ENCODE results near the gene CDK14. TPM values are rescaled to one million over a fixed set of nuclear protein-coding genes. Genes with fewer than 3 reads are reported as not detected.

The CDK14 gene
- polyA plus RNA-seq, 1 donor from 2014 or later, result 25.1 TPM

GRCh38 chr7:90604383-90604782 lies 8.3 kb downstream of the CDK14 start (continued):
- TF ChIP-seq CTCF (IDR thresholded peaks at IDR 0.05; ENCODE audit: poor library complexity, severe bottlenecking), result no peak
- no peak for TF ChIP-seq MXI1 (conservative IDR thresholded peaks at IDR 0.05; ENCODE audit: poor library complexity, severe bottlenecking)

DNA sequence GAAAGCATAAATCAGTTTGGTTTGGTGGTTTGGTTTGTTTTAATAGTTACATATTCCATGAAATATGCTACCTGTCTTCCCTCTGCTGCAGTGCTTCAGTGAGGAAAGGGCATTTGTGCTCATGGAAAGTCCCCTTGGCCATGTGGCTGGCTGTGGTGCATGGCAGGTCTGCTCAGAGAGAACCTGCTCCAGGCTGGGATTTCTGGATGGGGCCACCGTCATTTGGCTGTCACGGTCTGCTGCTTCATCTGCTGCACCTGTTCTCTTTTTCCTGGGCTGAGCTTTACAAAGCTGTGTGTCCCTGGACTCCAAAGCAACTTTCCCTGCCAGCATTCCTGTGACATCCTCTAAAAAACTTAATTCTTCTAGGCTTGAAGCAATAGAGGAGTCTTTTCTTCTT lies 8.9 kb downstream of the CDK14 start:
- Histone ChIP-seq H3K36me3 (ENCODE audit: insufficient read depth, low read length) (no peaks in the 10 kb centered on the region), H3K27ac (ENCODE audit: low read length) (no peak overlapping the region), H3K9me3 (ENCODE audit: low read length) (no peaks in the 10 kb centered on the region), H3K9me2 (ENCODE audit: insufficient read depth, low read length) (no peaks in the 10 kb centered on the region), H2AFZ (ENCODE audit: low read depth, low read length) (no peak overlapping the region), H3K79me2 (replicated peaks; ENCODE audit: insufficient read depth, low read length) (peaks cover 37% of the 10 kb centered on the region), H3K4me2 (ENCODE audit: low read length) (no peak overlapping the region), H3K9ac (ENCODE audit: low read length) (no peak overlapping the region), H4K20me1 (ENCODE audit: insufficient read depth) (no peaks in the 10 kb centered on the region), H3K4me3 (ENCODE audit: low read length) (no peak overlapping the region), H3K27me3 (ENCODE audit: insufficient read depth, low read depth, low read length) (no peaks in the 10 kb centered on the region), H3F3A (ENCODE audit: insufficient read depth, low read length, poor library complexity, severe bottlenecking) (no peaks in the 10 kb centered on the region)
- TF ChIP-seq POLR2AphosphoS5 (IDR thresholded peaks at IDR 0.05) (no peak), TAF1 (IDR thresholded peaks at IDR 0.05; ENCODE audit: low read depth) (no peak), CTCF (IDR thresholded peaks at IDR 0.05; ENCODE audit: poor library complexity, severe bottlenecking) (no peak), EZH2 (IDR thresholded peaks at IDR 0.05; ENCODE audit: borderline replicate concordance, insufficient read depth, low read length, poor library complexity, severe bottlenecking) (no peak), EP300 (conservative IDR thresholded peaks at IDR 0.05; ENCODE audit: poor library complexity, severe bottlenecking) (no peak), SMC3 (conservative IDR thresholded peaks at IDR 0.05; ENCODE audit: poor library complexity) (no peak), REST (IDR thresholded peaks at IDR 0.05; ENCODE audit: borderline replicate concordance) (no peak), MXI1 (conservative IDR thresholded peaks at IDR 0.05; ENCODE audit: poor library complexity, severe bottlenecking) (no peak), RAD21 (conservative IDR thresholded peaks at IDR 0.05) (no peak)

DNA sequence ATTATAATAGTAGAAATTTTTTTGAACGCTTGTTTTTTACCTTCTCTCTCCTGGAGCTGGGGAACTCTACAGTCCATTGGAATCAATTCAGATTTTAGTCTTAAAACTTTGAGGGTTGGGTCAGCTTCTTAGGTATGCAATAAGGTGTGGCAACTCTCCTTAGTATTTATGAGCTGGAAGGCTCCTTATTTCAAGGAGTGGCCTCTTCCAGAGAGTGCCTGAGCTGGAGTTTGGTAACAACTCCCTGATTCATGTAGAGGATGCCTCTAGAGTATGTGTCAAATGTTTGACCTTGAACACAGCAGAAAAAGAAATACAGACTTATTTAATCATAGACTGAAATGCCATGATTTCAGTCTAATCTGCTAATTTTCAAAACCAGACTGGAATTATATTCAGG lies 11.1 kb downstream of the CDK14 start:
- H4K20me1 ChIP-seq (ENCODE audit: insufficient read depth), result no peaks in the 10 kb centered on the region
- H3K4me2 ChIP-seq (ENCODE audit: low read length), result no peak overlapping the region
- H3K36me3 ChIP-seq (ENCODE audit: insufficient read depth, low read length), result no peaks in the 10 kb centered on the region

More for the DNA sequence above, 11.1 kb downstream of the CDK14 start:
- no peaks in the 10 kb centered on the region for H3K9me3 ChIP-seq (ENCODE audit: low read length)
- H3K27me3 ChIP-seq (ENCODE audit: insufficient read depth, low read depth, low read length), result no peaks in the 10 kb centered on the region
- H3K9ac ChIP-seq (ENCODE audit: low read length), result no peak overlapping the region
- TF ChIP-seq TAF1 (IDR thresholded peaks at IDR 0.05; ENCODE audit: low read depth) (no peak), EZH2 (IDR thresholded peaks at IDR 0.05; ENCODE audit: borderline replicate concordance, insufficient read depth, low read length, poor library complexity, severe bottlenecking) (no peak), REST (IDR thresholded peaks at IDR 0.05; ENCODE audit: borderline replicate concordance) (no peak), CTCF (IDR thresholded peaks at IDR 0.05; ENCODE audit: poor library complexity, severe bottlenecking) (no peak), POLR2AphosphoS5 (IDR thresholded peaks at IDR 0.05) (no peak), EP300 (conservative IDR thresholded peaks at IDR 0.05; ENCODE audit: poor library complexity, severe bottlenecking) (no peak), SMC3 (conservative IDR thresholded peaks at IDR 0.05; ENCODE audit: poor library complexity) (no peak), RAD21 (conservative IDR thresholded peaks at IDR 0.05) (no peak), MXI1 (conservative IDR thresholded peaks at IDR 0.05; ENCODE audit: poor library complexity, severe bottlenecking) (no peak)
- H2AFZ ChIP-seq (ENCODE audit: low read depth, low read length), result no peak overlapping the region
- no peaks in the 10 kb centered on the region for H3F3A ChIP-seq (ENCODE audit: insufficient read depth, low read length, poor library complexity, severe bottlenecking)
- peaks cover 21% of the 10 kb centered on the region for H3K79me2 ChIP-seq (replicated peaks; ENCODE audit: insufficient read depth, low read length)
- no peaks in the 10 kb centered on the region for H3K9me2 ChIP-seq (ENCODE audit: insufficient read depth, low read length)
- H3K27ac ChIP-seq (ENCODE audit: low read length), result no peak overlapping the region
- no peak overlapping the region for H3K4me3 ChIP-seq (ENCODE audit: low read length)
